Activated CD4-positive, alpha-beta T cell treated with anti-CD3 and anti-CD28 coated beads, Interleukin-10, Interleukin-2, amounts not matched to agents 100 ng/mL and 50 ng/mL, durations not matched to agents 16 hours and 8 hours (primary cell): ENCODE results near the gene HECW1.
"Not testable (repeated sequence)": the region's sequence is repeated elsewhere in the genome, so short reads cannot be mapped to it uniquely, and the experiment has no call there.

Source experiments
- DNase-seq: peaks from one replicate; pipeline ENCODE4 v3.0.0-alpha.2; 2020

HECW1 gene

DNA sequence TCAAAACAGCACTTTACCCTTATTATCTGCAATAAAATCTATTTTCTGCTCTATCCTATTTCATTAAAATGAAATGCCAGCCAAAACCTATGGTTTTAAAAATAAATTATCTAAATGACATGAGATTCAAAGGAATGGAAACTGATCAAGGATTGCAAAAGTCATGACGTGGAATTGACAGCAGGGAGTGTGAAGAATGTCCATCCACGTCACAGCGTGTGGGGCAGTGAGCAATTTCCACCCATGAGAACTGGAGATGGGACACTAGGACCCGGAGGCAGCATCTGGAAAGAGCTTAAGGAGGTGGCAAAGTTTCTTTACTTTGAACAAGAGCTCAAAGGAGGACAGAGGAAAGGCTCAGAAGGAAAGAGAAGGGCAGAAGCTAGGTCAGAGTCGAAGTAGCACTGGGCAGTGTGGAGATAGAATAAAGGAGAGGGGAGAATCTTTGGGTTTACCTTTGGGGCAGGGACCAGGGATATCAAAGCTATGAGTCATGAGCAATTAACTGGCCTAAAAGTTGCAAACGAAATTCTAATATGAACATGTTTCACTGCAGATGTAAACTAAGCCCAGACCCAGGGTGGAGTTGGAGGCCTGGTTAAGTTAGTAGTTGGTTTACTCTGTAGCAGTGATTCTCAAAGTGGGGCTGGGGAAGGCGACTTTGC lies 445.5 kb downstream of the HECW1 start:
- DNase-seq, result no peak

- DNase-seq, result no peak
Measured at GRCh38 chr7:43559171-43559945, 446.9 kb downstream of the HECW1 start.

GRCh38 chr7:43559946-43560335 lies 447.5 kb downstream of the HECW1 start:
- no peak for DNase-seq

- DNase-seq, result no peak
Measured at GRCh38 chr7:43560742-43561330, 448.4 kb downstream of the HECW1 start.

GRCh38 chr7:43562383-43562782 lies 449.9 kb downstream of the HECW1 start:
- no peak for DNase-seq

DNA sequence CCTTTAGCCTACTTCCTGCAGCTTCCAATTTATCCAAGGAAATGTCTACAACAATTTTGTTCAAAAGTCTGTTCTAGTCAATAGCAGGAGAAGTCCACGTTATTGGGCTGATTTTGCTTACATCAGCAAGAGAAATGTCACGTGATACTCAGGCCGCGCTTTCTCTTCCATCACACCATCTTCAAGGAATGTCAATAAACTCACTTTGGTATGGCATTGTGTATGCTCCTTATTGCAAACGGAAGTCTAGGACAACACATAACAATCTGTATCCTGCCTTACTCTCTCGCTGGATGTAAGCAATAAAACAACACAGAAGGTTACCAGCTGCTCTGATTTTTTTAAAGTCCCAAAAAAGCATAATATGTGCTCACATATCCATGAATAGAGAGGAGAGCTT lies 453.3 kb downstream of the HECW1 start:
- DNase-seq, result no peak

- no peak for DNase-seq
Measured at GRCh38 chr7:43568529-43568928, 456.1 kb downstream of the HECW1 start.

DNA sequence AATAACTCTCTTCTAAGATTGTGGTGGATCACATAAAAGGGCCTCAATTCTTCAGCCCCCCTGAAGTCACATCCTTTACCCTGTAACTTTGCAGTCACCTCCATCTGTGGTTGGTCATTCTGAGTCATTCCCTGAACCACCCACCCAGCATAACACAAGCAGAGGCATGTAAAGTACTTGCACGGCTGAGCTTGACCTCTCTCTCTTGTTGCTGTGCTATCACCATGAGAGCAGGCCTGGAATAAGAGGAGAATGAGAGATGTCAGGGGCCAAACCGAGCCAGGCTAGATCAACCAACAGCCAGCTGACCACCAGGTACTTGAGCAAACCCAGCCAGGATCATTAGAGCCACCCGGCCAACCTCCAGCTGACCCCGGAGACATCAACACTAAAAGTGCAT lies 457.0 kb downstream of the HECW1 start:
- DNase-seq, result peak; percentile 50

DNA sequence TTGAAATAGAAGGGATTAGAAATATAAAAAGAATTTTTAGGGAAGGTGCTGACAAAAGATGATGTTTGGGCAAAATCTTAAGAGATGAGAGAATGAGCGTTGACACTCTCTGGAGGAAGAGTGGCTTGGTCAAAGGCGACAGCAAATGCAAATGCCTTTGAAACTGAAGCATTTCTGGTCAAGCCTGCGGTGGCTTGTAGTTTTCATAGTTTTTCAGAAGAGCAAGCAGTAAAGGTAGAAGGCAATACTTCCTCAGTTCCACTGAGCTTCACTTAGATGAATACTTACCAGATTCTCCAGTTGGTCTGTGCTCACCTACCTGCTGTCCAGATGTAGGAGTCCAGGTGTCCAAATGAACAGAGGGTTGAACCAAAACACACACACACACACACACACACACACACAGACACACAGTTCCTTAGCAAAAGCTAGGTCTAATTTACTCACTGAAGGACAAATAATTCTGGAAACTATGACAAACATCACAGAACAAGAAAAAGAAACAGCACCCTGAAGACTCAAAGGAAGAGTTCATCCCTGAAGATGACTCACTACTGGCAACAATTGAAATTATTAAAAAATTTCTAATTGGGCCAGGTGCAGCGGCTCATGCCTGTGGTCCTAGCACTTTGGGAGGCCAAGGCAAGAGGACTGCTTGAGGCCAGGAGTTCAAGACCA lies 458.4 kb downstream of the HECW1 start:
- no peak for DNase-seq

- DNase-seq, result peak; percentile 88
Measured at GRCh38 chr7:43572516-43573049, 460.1 kb downstream of the HECW1 start.

GRCh38 chr7:43573832-43574231 lies 461.4 kb downstream of the HECW1 start:
- DNase-seq, result not testable (repeated sequence)

DNA sequence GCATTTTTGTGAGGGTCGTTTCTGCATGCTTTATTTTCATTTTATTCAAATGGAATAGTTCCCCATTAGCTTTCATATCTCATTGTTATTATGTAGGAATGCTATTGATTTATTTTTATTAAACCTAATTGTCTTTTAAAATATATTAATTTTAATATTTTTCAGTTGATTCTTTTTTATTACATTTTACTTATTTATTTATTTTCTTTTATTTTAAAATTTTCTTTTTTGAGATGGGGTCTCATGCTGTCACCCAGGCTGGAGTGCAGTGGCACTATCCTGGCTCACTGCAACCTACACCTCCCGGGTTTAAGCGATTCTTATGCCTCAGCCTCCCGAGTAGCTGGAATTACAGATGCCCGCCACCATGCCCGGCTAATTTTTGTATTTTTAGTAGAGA lies 463.1 kb downstream of the HECW1 start:
- DNase-seq, result no peak

GRCh38 chr7:43576241-43576640 lies 463.8 kb downstream of the HECW1 start:
- DNase-seq, result no peak

DNA sequence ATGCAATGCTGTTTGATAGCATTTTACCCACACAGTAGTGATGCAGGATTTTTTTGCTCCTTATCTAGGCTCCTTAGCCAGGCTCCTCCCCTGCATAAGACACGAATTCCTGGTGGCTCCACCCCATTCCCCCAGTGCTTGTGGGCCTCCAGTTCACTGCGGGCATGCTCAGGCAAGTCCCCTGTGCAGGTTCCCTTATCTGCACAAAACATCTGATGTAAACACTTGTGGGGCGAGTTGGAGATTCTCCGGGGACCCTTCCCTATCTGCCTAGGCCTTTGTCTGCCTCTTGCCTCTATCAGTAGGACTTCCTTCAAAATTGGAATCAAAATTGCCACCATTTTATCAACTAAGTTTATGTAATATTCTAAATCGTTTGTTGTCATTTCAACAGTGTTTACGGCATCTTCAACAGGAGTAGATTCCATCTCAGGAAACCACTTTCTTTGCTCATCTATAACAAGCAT lies 465.1 kb downstream of the HECW1 start:
- no peak for DNase-seq

- DNase-seq, result peak; percentile 96
Measured at GRCh38 chr7:43582503-43583423, 470.3 kb downstream of the HECW1 start, which contains the start of gene STK17A. TSS of gene STK17A (plus strand) at chr7:43583108. CDS start at chr7:43583244, 136 bp downstream.

DNA sequence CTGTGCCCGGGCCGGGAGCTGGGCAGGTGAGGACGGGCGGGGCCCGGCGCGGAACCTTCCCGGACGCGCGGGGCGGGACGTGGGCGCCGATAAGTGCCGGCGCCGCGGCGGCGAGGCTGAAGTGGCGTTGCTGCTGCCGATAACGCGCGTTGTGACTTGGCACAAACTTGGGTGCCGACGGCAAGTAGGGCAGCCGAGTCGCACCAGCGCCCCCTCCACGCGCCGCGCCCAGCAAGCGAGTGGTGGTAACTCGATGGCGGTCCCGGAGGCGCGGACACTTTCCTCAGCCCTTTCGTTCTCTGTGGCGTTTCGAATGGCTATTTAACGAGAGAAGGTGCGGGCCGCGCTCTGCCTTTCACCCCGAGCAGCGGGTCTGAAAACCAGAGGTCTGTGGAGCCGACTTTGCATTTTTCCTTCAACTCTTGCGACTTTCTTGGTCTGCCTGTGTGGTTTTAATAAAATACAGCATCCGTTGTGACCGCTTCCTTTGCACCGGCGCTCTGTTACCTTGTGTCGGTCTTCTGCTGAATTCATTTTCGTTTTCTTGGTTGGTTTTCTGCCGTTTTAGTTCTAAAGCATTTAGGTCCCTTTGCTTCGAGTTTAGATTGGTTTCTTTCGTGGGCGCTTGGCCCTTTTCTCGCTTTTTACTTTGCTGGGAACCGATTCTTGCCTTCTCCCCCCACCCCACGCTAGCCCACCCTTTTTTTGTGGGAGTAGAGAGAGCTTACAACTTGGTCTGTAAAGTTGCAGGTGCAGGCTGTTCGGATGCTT lies 471.2 kb downstream of the HECW1 start:
- DNase-seq, result peak; percentile 73

DNA sequence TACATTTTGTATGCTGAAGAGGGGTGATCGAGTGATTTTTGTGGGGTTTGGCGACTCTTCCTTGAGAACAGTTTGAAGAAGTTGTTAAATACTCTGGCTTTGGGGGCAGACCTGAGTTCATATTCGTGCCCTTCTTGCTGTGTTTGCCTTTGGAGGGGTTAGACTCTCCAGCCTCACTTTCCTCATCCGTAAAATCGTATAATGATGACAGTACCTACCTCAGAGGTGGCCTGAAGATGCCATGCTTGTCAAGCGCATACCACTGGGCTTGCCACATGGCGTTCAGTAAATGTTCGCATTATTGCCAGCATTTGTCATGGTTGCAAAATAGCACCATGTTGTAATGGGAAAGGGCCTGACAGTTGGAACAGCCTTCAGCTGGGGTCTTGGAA lies 471.7 kb downstream of the HECW1 start:
- peak; percentile 59 for DNase-seq

GRCh38 chr7:43584733-43585132 lies 472.3 kb downstream of the HECW1 start:
- not testable (repeated sequence) for DNase-seq

DNA sequence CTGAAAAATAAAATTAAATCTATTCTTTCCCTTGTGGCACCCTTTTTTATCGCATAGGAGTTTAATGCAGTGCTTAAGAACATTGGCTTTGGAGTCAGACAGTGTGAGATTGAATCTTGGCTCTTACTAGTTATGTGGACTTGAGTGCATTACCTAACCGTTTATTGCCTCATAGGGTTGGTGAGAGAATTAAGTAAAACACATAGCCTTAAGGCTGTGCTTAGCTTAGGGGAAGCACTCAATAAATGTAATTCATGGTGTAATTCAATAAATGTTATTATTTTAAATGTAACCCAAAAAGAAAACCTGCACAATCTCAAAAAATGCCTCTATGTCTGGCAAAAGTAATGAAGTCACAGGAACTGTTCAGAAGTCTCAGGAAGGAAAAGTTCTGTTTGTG lies 473.1 kb downstream of the HECW1 start:
- no peak for DNase-seq

- peak; percentile 51 for DNase-seq
Measured at GRCh38 chr7:43586251-43586900, 473.9 kb downstream of the HECW1 start.
